Keratinocyte (primary cell): ENCODE results near the gene SSH3.

ENCODE experiments used
- EZH2 ChIP-seq: IDR thresholded peaks from one replicate; pipeline ENCODE4 v1.6.1; 2012; ENCODE audit warnings: inconsistent platforms, mild to moderate bottlenecking, low read length, moderate library complexity
- TF ChIP-seq, protein P1 (sequence below), 3 experiments: IDR thresholded peaks in 1 of 3; conservative IDR thresholded peaks in 1 of 3; optimal IDR thresholded peaks in 1 of 3; 2 replicates in 2 of 3; 3 replicates in 1 of 3; pipeline versions ENCODE3 to v1.5.1; 2011; ENCODE audit warnings: low read length in 3 of 3, mild to moderate bottlenecking in 3 of 3, moderate library complexity in 2 of 3, control low read depth in 1 of 3, inconsistent platforms in 1 of 3; ENCODE audit not compliant: insufficient read depth in 2 of 3; ENCODE audit errors: extremely low read depth in 1 of 3

DNA sequence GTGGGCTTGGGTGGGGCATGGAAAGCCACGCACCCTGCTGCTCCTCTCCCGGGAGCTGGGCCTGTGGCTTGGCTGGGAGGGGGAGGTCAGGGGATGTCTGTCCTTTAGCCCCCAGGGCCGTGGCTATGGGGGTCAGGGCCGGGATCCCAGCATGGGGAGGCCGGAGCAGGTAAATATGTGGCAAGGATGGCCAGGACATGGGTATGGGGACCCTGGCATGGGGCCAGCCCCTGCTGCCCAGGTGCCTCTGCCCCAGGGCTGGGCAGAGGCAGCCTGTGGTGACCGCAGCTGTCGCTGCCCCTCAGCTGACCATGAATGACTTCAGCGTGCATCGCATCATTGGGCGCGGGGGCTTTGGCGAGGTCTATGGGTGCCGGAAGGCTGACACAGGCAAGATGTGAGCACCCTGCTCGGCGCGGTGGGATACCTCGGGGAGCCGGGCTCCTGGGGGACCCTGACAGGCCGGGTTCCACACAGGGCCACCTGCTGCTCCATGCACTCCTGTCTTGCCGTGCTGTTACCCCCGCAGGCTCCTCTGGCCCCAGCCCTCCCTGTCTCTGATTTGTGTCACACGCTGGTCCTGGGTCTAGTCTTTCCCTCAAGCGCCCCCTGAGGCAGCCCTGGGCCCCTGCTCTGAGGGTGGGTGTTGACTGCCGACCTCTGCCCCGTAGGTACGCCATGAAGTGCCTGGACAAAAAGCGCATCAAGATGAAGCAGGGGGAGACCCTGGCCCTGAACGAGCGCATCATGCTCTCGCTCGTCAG is 22.4 kb upstream of the SSH3 start:
- TF ChIP-seq, protein P1, sequence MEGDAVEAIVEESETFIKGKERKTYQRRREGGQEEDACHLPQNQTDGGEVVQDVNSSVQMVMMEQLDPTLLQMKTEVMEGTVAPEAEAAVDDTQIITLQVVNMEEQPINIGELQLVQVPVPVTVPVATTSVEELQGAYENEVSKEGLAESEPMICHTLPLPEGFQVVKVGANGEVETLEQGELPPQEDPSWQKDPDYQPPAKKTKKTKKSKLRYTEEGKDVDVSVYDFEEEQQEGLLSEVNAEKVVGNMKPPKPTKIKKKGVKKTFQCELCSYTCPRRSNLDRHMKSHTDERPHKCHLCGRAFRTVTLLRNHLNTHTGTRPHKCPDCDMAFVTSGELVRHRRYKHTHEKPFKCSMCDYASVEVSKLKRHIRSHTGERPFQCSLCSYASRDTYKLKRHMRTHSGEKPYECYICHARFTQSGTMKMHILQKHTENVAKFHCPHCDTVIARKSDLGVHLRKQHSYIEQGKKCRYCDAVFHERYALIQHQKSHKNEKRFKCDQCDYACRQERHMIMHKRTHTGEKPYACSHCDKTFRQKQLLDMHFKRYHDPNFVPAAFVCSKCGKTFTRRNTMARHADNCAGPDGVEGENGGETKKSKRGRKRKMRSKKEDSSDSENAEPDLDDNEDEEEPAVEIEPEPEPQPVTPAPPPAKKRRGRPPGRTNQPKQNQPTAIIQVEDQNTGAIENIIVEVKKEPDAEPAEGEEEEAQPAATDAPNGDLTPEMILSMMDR (optimal IDR thresholded peaks at IDR 0.05 in 1 of 3, IDR thresholded peaks at IDR 0.05 in 1 of 3, conservative IDR thresholded peaks at IDR 0.05 in 1 of 3; ENCODE audit: extremely low read depth in 1 of 3, insufficient read depth in 2 of 3, low read length in 3 of 3), result no peak
- TF ChIP-seq EZH2, result no peak
